ACHN (cell line): ENCODE data around the gene MAEA.

ENCODE experiments used
- DNase-seq: peaks from one replicate; pipeline ENCODE4 v3.0.0-alpha.2; 2015
- in situ Hi-C: cut with HindIII; loops from 2 replicates; pipeline ENCODE4 v1.10.0; 2017; ENCODE audit warnings: low sequenced_read_pairs, low pct_ligation_motif_present, low pct_unique_long_range_greater_than_20kb

Gene MAEA

DNA sequence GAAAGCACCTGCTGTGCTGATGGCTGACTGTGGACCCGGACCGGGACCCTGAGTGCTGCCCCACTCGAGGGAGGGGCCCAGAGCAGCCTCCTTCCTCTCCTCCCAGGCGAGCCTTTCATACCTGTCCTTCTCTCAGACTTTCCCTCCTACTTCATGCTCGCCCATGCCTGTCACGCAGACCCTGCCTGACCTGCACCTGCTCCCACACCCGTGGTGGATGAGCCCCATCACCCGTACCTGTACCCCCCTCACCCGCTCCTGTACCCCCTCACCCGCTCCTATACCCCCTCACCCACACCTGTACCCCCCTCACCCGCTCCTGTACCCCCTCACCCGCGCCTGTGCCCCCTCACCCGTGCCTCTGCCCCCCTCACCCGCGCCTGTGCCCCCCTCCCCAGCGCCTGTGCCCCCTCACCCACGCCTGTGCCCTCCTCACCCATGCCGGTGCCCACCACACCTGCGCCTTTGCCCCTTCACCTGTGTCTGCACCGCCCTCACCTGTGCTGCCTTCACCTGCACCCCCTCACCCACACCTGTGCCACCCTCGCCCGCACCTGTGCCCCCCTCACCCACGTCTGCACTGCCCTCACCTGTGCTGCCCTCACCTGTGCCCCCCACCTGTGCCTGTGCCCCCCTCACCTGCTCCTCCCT is 5.8 kb downstream of the MAEA start:
- in situ Hi-C loops: no loop called here
- no peak for DNase-seq

DNA sequence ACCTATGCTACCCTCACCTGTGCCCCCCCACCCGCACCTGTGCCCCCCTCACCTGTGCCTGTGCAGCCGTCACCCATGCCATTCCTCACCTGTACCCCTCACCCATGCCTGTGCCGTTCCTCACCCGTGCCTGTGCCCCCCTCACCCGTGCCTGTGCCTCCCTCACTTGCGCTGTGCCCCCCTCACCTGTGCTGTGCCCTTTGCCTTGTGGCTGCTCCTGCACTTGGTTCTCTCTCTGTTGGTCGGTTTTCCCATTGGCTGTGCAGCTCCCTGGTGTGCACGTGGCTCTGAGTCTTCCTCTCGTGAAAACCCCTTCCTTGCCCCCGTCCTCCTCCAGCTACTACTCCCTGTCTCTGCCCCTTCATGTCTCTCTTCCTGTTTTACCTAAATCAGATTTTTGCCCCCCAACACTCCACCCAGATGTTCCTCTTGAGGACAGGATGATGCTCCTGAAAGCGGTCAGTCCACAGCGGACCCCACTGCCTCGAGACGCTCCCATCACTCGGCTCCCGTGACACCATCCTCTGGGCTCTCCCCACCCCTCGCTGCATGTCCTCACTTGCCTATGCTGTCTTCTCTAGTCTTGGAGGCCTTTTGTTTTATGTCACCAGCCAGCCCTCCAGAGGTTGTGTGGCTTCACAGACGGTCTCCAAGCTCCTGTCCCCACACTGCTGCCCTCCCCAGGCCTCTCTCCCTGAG is 6.8 kb downstream of the MAEA start:
- in situ Hi-C loops: no loop called here

DNA sequence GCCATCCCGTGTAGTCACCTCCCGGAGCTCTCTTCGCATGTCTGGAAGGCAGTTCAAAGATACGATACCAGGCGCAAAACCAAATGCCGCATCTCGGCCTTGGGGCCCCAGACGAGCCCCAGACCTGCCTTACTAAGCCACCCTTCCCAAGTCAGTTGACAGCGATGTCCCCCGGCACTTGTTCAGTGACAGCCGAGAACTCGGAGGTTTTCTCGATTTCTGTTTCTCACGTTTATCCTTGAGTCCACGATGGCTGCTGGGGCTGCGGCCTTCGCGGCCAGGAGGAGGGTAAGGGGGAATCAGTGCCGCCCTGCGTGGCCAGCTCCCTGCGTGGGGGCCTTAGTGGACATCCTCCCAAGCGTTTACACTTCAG is 7.3 kb downstream of the MAEA start:
- in situ Hi-C loops: no loop called here
- no peak for DNase-seq

More for the DNA sequence above, 6.8 kb downstream of the MAEA start:
- DNase-seq: no peak

DNA sequence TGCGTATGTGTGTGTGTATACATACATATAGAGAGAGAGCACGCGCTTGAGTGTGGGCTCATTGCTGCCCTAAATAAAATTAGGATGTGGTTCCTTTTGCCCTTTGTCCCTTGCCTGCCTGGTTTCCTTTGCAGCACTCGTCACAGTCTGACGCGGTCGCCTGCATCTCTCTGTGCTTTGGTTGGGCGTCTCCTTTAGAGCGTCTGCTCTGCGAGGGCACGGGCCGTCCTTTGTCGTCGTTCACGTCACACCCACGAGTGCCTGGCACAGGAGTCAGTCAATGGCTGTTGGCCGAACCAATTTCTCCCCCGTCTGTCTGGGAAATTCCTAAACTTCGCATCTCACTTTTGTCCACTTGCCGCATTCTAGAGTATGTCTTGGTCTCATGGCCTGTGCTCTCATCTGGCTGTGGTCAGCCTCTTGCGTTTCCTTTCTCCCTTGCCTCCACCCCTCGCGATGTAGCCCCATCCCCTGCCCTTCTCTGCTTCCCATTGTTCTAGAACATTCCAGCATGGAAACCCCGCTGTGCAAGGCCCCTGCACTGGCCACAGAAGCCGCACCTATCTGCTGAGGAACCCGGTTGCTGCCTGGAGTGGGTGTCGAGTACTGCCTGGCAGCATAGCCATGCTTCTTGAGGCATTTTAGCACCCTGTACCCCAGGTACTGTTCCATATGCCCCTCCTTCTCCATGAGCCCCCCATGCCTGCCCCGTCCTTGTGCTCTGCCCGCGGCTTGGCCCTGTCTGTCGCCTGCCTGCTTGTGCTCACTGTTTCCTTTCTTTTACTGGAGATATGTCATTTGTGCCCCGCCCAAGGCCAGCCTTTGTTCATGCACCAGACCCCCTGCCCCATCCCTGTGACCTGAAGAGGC is 8.0 kb downstream of the MAEA start:
- DNase-seq: no peak
- in situ Hi-C loops: no loop called here

DNA sequence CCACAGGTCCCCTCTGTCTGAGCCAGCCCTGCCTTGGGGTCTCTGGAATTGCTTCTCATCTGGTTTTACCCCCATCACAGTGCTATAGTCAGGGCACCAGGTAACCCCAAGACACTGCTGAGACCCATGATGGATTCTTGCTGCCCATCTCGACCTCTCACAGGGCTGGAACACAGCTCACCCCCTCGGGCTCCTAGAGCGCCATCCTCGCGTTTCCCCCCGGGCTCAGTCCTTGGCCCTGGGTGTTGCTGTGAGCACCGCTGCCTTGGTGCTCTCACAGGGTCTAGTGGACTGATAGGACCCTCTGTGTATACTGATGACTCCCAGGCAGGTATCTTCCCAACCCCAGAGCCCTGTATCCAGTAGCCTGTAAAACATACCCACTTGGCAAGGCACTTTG is 8.8 kb downstream of the MAEA start:
- no peak for DNase-seq
- in situ Hi-C loops: no loop called here

DNA sequence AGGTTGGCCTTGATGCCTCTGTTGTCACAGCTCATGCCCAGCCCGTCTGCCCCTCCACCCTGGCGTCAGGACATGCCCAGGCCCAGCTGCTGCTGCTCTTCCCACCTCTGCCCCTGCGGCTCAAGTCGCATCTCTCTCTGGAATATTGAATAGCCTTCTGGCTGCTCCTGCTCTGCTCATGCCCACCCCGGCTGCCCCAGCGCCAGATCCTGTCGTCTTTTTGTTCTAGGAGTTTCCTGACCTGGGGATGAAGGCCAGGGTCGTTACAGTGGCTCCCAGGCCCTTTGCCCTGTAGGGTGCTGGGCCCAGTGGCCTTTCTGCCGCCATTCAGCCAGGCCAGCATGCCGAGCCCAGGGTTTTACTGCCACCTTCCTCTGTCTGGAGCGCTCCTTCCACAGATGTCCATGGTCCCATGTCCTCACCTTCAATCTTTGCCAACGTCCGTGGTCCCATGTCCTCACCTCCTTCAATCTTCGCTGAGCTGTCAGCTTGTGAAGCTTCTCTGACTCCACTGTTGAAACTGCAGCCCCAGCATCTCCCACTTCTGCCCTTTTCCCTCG is 9.7 kb downstream of the MAEA start:
- DNase-seq: no peak
- in situ Hi-C loops: no loop called here

DNA sequence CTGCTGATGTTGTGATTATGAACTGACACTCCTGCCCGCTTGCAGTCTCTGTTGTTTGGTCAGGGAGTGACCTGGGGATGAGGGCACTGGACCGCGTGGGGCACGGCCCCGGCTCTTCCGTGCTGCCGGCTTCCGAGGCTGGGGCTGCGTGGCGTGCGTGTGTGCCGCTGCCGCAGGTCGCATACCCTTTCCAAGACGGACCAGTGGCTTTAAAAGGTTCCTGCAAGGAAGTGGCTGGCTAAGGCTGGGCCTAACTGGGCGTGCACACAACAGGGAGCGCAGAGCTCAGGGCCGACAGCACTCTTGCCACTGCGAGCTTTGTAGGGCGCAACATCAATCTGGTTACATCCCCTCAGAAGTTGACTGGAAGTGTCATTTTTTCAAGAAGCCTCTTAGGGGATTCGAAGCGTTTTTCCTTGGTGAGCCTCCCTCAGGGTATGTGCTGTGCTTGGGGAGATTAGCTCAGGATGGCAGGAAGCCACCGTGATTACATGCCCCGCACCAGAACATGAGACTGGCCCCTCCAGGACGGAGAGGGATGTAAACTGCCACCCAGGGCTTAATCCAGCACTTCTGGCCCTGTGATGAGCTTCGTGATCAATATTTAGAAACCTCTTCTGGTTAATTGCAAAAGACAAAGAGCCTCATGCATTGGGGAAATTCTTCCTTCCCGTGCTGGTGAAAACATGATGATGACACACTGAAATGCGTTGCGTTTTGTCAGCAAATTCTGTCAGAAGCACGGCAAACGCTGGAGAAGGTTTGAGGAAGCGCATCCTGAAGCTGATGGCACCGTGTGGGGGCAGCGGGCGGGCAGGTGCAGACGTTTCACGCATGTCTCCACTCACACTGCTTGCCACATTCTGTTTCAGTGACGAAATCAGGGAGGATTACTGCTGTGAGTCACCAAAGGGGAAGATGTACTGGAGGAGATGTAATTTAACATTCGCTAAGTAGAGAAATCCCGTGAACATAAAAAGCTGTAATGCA is 11.1 kb downstream of the MAEA start:
- peak; percentile 89 for DNase-seq
- in situ Hi-C loops: no loop called here

DNA sequence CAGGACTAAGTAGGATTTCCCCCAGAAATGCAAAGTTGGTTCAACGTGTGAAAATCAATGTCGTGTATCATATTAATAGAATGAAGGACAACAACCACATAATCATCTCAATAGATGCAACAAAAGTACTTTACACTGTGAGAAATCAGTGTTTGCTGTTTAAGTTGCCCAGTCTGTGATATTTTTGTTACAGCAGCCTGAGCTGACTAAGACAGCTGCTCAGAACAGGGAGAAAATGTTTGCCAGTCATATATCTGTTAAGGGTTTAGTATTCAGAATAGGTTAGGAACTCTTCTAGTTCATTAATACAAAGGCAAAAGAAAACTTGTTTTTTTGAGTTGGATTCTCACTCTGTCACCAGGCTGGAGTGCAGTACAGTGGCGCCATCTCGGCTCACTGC is 12.5 kb downstream of the MAEA start:
- no peak for DNase-seq
- in situ Hi-C loops: no loop called here

DNA sequence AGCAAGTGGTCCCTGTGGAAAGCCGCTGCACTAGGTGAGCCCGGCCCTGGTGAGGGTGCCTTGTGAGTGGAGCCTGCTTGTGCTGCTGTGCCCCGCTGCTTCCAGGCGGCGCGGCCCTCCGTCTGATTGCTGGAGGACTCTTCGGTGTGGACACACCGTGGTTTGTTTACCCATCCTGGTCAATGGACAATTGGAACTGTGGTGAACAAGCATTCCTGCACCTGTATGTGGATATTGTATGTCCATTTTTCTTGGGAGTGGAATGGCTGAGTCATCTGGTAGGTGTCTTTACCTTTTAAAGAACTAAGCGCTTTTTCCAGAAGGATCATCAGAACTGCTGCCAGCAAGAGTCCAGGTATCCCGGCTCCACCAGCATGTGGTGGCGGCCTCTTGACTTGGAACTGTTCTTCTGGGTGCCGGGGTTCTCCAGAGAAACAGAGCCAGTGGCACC is 15.6 kb downstream of the MAEA start:
- in situ Hi-C loops: no loop called here
- DNase-seq: no peak

DNA sequence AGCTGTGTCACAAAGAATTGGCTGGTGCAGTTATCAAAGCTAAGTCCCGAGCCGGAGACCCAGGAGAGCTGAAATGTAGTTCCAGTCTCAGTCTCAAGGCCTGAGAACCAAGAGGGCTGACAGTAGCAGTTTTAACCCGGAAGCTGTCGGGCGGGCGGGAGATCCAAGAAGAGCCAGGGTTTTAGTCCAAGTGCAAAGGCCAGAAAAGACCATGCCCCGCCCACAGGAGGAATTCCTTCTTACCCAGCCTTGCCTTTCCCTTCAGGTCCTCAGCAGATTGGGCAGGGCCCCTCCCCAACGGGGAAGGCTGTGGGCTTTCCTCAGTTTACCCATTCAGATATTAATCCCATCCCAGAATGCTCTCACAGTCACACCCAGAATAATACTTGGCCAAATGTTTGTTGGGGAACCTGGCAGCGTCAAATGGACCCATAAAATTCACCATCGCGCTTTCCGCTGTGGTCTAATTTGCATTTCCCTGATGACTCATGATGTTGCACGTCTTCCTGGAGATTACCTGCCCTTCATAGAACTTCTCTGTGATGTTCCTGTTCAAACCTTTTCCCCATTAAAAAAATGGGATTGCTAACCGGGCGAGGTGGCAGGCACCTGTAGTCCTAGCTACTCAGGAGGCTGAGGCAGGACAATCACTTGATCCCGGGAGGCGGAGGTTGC is 16.2 kb downstream of the MAEA start:
- DNase-seq: no peak
- in situ Hi-C loops: no loop called here

DNA sequence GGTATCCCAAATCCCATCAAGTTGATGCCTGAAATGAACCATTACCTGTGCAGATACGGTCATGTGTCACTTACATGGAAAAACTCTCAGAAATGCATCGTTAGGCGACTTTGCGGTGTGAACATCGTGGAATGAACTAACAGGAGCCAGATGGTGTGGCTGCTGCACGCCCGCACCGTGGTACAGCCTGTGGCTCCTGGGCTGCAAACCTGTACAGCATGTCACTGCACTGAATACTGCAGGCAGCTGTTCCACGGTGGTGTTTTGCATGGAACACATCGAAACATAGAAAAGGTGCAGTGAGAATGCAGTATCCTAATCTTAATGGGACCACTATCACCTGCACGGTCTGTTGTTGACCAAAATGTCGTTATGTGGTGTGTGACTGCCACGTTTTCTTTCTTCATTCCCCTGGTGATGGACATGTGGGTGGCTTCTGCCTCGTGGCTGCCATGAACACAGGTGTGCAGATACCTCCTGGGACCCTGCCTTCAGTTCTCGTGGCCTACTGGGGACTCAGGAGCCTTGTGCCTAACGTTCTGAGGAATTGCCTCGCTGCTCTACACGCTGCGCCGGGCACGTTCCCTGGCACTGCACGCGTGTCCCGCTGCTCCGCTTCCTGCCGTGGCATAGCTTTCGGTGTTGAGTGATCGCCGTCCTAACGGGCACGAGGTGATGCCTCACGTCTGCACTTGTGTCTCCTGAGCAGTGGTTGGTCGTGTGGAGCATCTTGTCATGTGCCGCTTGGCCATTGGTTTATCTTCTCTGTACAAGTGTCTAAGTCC is 18.5 kb downstream of the MAEA start:
- in situ Hi-C loops: no loop called here
- DNase-seq: no peak

DNA sequence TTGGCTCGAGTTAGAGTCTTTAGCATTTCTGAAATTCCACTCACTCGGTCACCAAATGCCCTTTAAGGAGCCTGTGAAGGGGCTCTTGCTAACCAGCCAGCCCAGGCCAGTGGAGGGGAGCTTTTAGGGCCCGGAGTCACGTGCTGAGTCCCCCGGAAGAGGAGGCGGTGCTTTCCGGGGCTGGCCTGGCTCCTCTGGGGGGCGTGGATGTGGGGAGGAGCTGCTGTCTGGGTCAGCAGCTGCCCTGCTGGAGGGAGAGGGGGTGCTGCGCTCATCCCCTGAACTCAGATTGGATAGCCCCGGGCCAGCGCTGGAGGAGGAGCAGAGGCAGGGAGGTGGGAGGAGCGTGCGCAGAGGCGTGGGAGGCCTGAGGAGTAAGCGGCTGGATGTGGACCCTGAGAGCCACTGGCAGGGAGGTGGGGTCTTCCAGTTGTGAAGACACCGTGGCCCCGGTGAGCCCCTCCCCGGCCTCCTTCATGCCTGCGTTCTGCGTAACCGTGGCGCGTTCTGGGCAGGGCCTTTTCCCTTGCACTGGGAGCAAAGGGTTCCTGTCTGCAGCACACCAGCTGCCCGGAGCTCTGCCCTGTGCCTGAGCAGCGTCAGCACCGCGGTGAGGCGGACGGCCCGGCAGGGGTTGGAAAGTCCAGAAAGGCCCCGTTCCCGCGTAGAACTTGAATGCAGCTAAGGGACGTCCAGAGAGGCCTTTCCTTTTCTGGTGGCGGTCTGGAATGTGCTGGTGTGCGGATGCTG is 19.7 kb downstream of the MAEA start:
- peak; percentile 88 for DNase-seq
- in situ Hi-C loops: no loop called here

DNA sequence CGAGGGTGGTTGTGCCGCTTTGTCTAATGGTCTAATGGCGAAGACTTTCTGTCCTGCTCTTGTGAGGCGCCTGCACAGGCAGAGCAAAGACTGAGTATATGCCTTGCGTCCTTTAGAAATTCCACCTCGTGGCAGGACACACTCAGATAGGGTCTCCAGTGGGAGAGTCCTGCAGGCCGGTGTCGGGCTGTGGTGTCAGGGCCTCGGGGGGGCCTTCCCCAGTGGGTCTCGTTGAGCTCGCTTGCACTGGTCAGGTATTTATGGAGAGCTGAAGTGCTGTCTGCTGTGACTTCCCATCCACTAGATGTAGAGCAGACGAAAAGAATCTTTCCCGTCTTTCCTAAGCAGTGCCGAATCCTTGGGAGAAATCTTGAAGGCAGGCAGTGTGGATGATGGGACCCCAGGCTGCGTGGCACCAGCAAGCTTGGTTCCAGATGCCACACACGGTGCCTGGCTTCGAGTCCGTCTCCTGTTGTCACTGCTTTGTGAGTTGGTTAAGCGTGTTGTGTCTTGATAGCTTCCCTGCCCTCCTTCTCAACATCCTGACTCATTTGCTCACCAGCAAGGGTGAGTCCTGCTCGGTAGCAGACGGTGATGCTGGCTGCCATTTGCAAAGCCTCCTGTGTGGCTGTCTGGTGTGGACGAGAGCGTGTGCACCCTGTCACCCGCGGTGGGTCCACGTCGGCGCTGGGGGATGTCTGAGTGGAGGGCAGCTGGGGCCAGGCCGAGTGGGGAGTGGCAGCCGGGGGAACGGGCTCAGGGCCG is 20.5 kb downstream of the MAEA start:
- in situ Hi-C loops: no loop called here
- DNase-seq: no peak

DNA sequence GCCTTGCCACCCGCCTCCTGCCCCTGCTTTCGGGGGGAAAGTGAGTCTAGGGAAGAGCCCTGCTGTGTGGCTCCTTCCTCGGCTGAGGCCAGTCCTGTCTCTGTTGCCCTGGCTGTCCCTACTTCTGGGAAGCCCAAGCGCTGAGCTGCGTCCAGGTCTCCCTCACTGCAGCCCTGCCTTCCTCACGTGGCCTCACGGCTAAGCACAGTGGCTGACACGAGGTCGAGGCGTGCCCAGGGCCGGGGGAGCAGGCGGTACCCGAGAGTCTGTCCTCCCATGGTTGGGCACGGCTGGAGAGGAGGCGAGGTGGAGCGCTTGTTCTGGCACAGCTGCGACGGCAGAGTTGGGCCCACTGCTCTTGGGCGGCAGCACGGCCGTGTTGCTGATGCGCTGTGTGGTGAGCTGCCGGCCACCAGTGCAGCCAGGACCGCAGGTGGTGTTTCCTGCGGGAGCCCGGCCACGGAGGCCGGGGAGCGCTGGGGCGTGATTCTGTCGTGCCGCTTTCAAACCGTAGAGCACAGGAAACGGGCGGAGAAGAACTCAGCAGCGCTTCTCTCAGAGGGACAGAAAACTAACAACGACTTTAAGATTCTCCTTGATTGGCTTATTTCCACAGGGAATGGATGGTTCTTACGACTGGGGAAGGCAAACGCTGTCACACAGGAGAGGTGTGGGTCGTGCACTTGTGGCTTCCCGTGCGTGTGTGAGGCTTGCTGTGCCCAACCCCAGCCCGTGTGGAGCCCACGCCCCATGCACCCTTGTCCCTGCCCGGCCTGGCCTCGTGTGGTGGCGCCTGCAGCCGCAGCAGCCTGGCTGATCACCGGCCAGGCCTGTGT is 21.3 kb downstream of the MAEA start:
- DNase-seq: no peak
- in situ Hi-C loops: no loop called here
